Neural progenitor cell (in vitro differentiated cells): Measurements from ENCODE around the gene FAM193B.

Source experiments
- EZH2phosphoT487 ChIP-seq: fragments of 200-600 bp; sonication (generic); IDR thresholded peaks from 2 replicates; pipeline ENCODE4 v1.6.1; 2017; ENCODE audit warnings: antibody characterized with exemption
- TF ChIP-seq, protein P1 (sequence below): fragments of 200-600 bp; sonication (generic); IDR thresholded peaks from 2 replicates; pipeline ENCODE4 v1.5.1; 2017; ENCODE audit warnings: antibody characterized with exemption, mild to moderate bottlenecking

DNA sequence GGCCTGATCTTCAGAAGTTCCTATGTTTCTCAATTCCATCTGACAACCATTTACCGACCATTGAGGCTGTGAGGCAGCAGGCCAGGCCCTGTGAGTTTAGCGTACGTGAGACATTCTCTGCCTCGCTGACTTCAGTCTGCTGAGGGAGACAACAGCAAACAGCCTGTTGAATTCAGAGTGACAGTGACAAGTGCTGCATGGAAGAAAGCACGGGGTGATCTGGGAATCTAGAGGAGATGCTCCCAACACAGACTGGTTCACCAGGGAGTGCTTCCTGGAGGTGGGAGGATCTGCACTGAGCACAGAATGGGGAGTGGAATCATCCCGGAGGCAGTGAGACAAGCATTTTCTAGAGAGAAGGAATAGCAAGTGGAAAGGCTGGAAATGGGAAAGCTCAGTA, 27.6 kb downstream of the FAM193B start:
- TF ChIP-seq, protein P1, sequence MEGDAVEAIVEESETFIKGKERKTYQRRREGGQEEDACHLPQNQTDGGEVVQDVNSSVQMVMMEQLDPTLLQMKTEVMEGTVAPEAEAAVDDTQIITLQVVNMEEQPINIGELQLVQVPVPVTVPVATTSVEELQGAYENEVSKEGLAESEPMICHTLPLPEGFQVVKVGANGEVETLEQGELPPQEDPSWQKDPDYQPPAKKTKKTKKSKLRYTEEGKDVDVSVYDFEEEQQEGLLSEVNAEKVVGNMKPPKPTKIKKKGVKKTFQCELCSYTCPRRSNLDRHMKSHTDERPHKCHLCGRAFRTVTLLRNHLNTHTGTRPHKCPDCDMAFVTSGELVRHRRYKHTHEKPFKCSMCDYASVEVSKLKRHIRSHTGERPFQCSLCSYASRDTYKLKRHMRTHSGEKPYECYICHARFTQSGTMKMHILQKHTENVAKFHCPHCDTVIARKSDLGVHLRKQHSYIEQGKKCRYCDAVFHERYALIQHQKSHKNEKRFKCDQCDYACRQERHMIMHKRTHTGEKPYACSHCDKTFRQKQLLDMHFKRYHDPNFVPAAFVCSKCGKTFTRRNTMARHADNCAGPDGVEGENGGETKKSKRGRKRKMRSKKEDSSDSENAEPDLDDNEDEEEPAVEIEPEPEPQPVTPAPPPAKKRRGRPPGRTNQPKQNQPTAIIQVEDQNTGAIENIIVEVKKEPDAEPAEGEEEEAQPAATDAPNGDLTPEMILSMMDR = no peak
- no peak for TF ChIP-seq EZH2phosphoT487
